ENCODE data around the gene IFT27. TPM values are rescaled to one million over a fixed set of nuclear protein-coding genes. Genes with fewer than 3 reads are reported as not detected.

The IFT27 gene
- total and polyA plus RNA-seq, 4 experiments from 2014 or later: 9.8 to 42.6 (median 24.7) TPM

GRCh38 chr22:36808721-36809344 is 32.9 kb upstream of the IFT27 start:
- ChIA-PET POLR2A (ENCODE audit: partially characterized antibody) (interaction anchor here (0.6 kb wide), 1 partner anchor 390 kb away, joined by 3 read pairs; no protein-coding TSS in a partner anchor), CTCF (ENCODE audit: partially characterized antibody) (no interaction called here)
- no peak overlapping the region for H3K27ac ChIP-seq (ENCODE audit: low read depth, low read length)

DNA sequence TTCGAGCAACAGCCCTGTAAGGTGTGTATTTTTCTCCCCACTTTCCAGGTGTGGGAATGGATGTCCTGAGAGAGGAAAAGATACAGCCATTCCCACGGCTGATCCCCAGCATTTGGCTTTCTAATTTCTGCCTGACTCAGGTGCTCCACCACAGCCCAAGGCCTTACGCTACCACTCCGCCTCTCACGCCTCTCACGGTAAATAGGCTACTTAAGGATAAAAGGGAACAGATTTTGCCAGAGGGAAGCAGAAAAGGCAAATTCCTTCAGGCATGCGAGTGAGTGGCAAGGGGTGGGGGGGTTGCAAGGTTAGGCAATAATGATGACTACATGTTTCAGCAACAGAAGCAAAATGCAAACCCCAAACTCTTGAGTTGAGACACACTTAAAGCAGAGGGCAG is 31.7 kb upstream of the IFT27 start:
- Mint-ChIP-seq H3K27me3 (peaks cover 3 to 14% of the 10 kb centered on the region in 2 donors), H3K4me3 (no peak overlapping the region), H3K9me3 (no peaks in the 10 kb centered on the region), H3K36me3 (no peaks in the 10 kb centered on the region), H3K4me1 (peaks cover 13 to 22% (median 15%) of the 10 kb centered on the region in 4 donors), H3K27ac (no peak overlapping the region)
- Histone ChIP-seq H3K9me3 (ENCODE audit: control insufficient read depth in 1 of 2, low read length in 2 of 2) (no peaks in the 10 kb centered on the region), H3K27me3 (ENCODE audit: insufficient read depth, low read length) (no peaks in the 10 kb centered on the region), H3K4me3 (ENCODE audit: low read length in 2 of 2) (no peak overlapping the region), H3K36me3 (ENCODE audit: insufficient read depth, low read length) (no peaks in the 10 kb centered on the region), H3K27ac (ENCODE audit: low read depth, low read length) (no peak overlapping the region), H3K4me1 (ENCODE audit: insufficient read depth, low read length) (peaks cover 15% of the 10 kb centered on the region)
- intact Hi-C loops (cut with micrococcal nuclease): no loop called here
- POLR2A ChIA-PET (ENCODE audit: partially characterized antibody): no interaction called here
- DNase-seq: no peak
- CTCF ChIA-PET (ENCODE audit: partially characterized antibody): no interaction called here

More at GRCh38 chr22:36808721-36809344, 32.9 kb upstream of the IFT27 start:
- H3K4me1 Mint-ChIP-seq: peaks cover 13 to 22% (median 15%) of the 10 kb centered on the region in 4 donors
- no peaks in the 10 kb centered on the region for H3K36me3 Mint-ChIP-seq
- H3K4me3 Mint-ChIP-seq: peak overlapping the region in 1 of 8 donors; percentile 43
- intact Hi-C loops (cut with micrococcal nuclease): no loop called here
- H3K4me1 ChIP-seq (ENCODE audit: insufficient read depth, low read length): peaks cover 15% of the 10 kb centered on the region
- no peaks in the 10 kb centered on the region for H3K9me3 ChIP-seq (ENCODE audit: control insufficient read depth in 1 of 2, low read length in 2 of 2)
- H3K27me3 Mint-ChIP-seq: peaks cover 11 to 17% of the 10 kb centered on the region in 2 donors
- no peaks in the 10 kb centered on the region for H3K36me3 ChIP-seq (ENCODE audit: insufficient read depth, low read length)
- DNase-seq: peak in 2 of 5 donors; percentile 6 to 14
- no peak overlapping the region for H3K4me3 ChIP-seq (ENCODE audit: low read length in 2 of 2)
- H3K27me3 ChIP-seq (ENCODE audit: insufficient read depth, low read length): no peaks in the 10 kb centered on the region
- no peaks in the 10 kb centered on the region for H3K9me3 Mint-ChIP-seq
- peak overlapping the region in 3 of 7 donors; percentile 22 to 59 (median 52) for H3K27ac Mint-ChIP-seq

- ChIA-PET POLR2A (ENCODE audit: partially characterized antibody) (no interaction called here), CTCF (ENCODE audit: partially characterized antibody) (no interaction called here)
- DNase-seq: no peak
- Mint-ChIP-seq H3K27ac (no peak overlapping the region), H3K36me3 (no peaks in the 10 kb centered on the region), H3K4me1 (peaks cover 13 to 22% (median 15%) of the 10 kb centered on the region in 4 donors), H3K27me3 (peaks cover 3 to 10% of the 10 kb centered on the region in 2 donors), H3K9me3 (no peaks in the 10 kb centered on the region), H3K4me3 (no peak overlapping the region)
- H3K27me3 ChIP-seq (ENCODE audit: insufficient read depth, low read length): no peaks in the 10 kb centered on the region
- H3K9me3 ChIP-seq (ENCODE audit: control insufficient read depth in 1 of 2, low read length in 2 of 2): no peaks in the 10 kb centered on the region
- no peak overlapping the region for H3K4me3 ChIP-seq (ENCODE audit: low read length in 2 of 2)
- H3K4me1 ChIP-seq (ENCODE audit: insufficient read depth, low read length): peaks cover 15% of the 10 kb centered on the region
- intact Hi-C loops (cut with micrococcal nuclease): no loop called here
- no peaks in the 10 kb centered on the region for H3K36me3 ChIP-seq (ENCODE audit: insufficient read depth, low read length)
- H3K27ac ChIP-seq (ENCODE audit: low read depth, low read length): no peak overlapping the region
Observed at GRCh38 chr22:36806835-36807234, 30.9 kb upstream of the IFT27 start.

DNA sequence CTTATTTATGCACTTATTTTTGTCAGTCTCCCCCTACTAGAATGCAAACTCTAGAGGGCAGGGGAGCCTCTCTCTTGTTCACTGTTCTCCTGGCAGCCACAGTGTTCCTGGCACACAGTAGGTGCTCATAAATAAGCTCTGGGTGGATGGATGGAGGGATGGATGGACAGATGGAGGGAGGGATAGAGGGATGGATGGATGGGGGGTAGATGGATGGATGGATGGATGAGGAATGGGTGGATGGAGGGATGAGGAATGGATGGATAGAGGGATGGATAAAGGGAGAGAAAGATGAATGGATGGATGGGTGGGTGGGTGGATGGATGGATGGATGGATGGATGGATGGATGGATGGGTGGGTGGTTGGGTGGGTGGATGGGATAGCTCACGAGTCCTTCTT is 27.4 kb upstream of the IFT27 start:
- Mint-ChIP-seq H3K9me3 (no peaks in the 10 kb centered on the region), H3K4me3 (no peak overlapping the region), H3K36me3 (no peaks in the 10 kb centered on the region), H3K27ac (no peak overlapping the region), H3K27me3 (peaks cover 3 to 18% of the 10 kb centered on the region in 2 donors), H3K4me1 (peaks cover 6 to 14% (median 7%) of the 10 kb centered on the region in 4 donors)
- Histone ChIP-seq H3K9me3 (ENCODE audit: control insufficient read depth in 1 of 2, low read length in 2 of 2) (no peaks in the 10 kb centered on the region), H3K27me3 (ENCODE audit: insufficient read depth, low read length) (no peaks in the 10 kb centered on the region), H3K36me3 (ENCODE audit: insufficient read depth, low read length) (no peaks in the 10 kb centered on the region), H3K4me3 (ENCODE audit: low read length in 2 of 2) (no peak overlapping the region), H3K4me1 (ENCODE audit: insufficient read depth, low read length) (peaks cover 6% of the 10 kb centered on the region), H3K27ac (ENCODE audit: low read depth, low read length) (no peak overlapping the region)
- intact Hi-C loops (cut with micrococcal nuclease): no loop called here
- no peak for DNase-seq
- ChIA-PET CTCF (ENCODE audit: partially characterized antibody) (no interaction called here), POLR2A (ENCODE audit: partially characterized antibody) (no interaction called here)

DNA sequence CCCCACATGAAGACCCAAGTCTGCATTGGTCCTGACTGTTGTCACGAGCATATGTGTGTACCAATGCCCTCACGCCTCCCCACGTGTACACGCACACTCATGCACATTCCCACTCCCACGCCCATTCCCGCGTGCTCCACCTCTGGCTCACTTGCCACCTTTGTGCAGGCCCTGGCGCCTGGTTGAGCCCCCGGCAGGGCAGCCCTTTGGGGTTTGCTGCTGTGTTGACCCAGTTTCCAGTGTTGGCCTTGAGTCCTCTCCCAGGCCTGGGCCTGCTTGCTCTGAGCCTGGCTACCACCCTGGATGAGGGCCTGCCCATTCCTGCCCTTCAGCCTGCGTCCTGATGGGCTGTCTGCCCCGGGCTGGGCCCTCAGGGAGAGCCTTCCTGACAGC is 22.8 kb upstream of the IFT27 start:
- Histone ChIP-seq H3K4me1 (ENCODE audit: insufficient read depth, low read length) (no peaks in the 10 kb centered on the region), H3K9me3 (ENCODE audit: control insufficient read depth in 1 of 2, low read length in 2 of 2) (no peaks in the 10 kb centered on the region), H3K36me3 (ENCODE audit: insufficient read depth, low read length) (no peaks in the 10 kb centered on the region), H3K27ac (ENCODE audit: low read depth, low read length) (no peak overlapping the region), H3K4me3 (ENCODE audit: low read length in 2 of 2) (no peak overlapping the region), H3K27me3 (ENCODE audit: insufficient read depth, low read length) (no peaks in the 10 kb centered on the region)
- ChIA-PET POLR2A (ENCODE audit: partially characterized antibody) (no interaction called here), CTCF (ENCODE audit: partially characterized antibody) (no interaction called here)
- Mint-ChIP-seq H3K4me3 (peak overlapping the region in 1 of 8 donors; percentile 16), H3K9me3 (no peaks in the 10 kb centered on the region), H3K27me3 (peaks cover 2 to 13% of the 10 kb centered on the region in 2 donors), H3K4me1 (no peaks in the 10 kb centered on the region), H3K36me3 (no peaks in the 10 kb centered on the region), H3K27ac (no peak overlapping the region)
- no peak for DNase-seq
- intact Hi-C loops (cut with micrococcal nuclease): no loop called here

DNA sequence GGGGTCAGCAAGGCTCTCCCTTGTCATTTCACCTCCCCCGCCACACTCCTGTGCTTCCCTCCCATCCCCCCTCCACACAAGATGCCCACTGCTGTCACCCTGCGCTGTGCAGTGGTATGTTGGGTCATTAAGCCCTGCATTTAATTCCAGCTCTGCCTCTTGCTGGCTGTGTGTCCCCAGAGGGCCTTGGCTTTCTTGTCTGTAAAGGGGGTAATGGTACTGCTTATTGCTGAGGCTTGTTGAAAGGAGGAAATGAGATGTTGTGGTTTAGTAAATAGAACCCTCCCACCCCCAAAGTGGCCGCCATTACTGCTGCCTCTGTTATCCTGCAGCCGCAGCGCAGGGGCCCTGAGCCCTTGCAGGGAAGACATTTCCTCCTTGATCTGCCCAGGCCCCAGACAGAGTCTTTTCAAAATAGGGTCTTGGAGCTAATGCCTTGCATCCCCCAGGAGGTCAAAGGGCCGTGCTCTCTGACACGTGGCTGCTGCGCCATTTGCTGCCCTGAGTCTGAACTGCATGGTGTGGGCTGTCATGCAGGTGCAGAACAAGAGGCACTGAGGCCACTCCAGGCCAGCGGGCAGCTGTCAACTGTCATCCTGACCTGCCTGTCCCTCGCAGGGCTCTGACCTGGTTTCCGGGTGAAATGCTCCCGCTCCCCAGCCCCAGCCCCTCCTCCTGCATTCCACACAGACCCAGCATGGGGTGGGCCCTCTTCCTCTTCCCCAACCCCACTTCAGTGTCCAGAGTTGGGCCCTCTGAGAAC is 22.2 kb upstream of the IFT27 start:
- POLR2A ChIA-PET (ENCODE audit: partially characterized antibody): no interaction called here
- no peaks in the 10 kb centered on the region for H3K9me3 ChIP-seq (ENCODE audit: control insufficient read depth in 1 of 2, low read length in 2 of 2)
- no peaks in the 10 kb centered on the region for H3K4me1 ChIP-seq (ENCODE audit: insufficient read depth, low read length)
- H3K27me3 Mint-ChIP-seq: peaks cover 0 to 9% of the 10 kb centered on the region in 2 donors
- H3K4me3 ChIP-seq (ENCODE audit: low read length in 2 of 2): no peak overlapping the region
- no peaks in the 10 kb centered on the region for H3K9me3 Mint-ChIP-seq
- H3K27ac Mint-ChIP-seq: no peak overlapping the region
- H3K27ac ChIP-seq (ENCODE audit: low read depth, low read length): no peak overlapping the region
- H3K36me3 Mint-ChIP-seq: no peaks in the 10 kb centered on the region
- H3K27me3 ChIP-seq (ENCODE audit: insufficient read depth, low read length): no peaks in the 10 kb centered on the region
- intact Hi-C loops (cut with micrococcal nuclease): no loop called here
- CTCF ChIA-PET (ENCODE audit: partially characterized antibody): no interaction called here
- no peak for DNase-seq
- no peak overlapping the region for H3K4me3 Mint-ChIP-seq
- no peaks in the 10 kb centered on the region for H3K4me1 Mint-ChIP-seq
- H3K36me3 ChIP-seq (ENCODE audit: insufficient read depth, low read length): no peaks in the 10 kb centered on the region

- Mint-ChIP-seq H3K4me3 (no peak overlapping the region), H3K27me3 (peaks cover 0 to 7% of the 10 kb centered on the region in 2 donors), H3K27ac (no peak overlapping the region), H3K36me3 (no peaks in the 10 kb centered on the region), H3K4me1 (no peaks in the 10 kb centered on the region), H3K9me3 (no peaks in the 10 kb centered on the region)
- no peak for DNase-seq
- POLR2A ChIA-PET (ENCODE audit: partially characterized antibody): no interaction called here
- H3K27ac ChIP-seq (ENCODE audit: low read depth, low read length): no peak overlapping the region
- no peaks in the 10 kb centered on the region for H3K36me3 ChIP-seq (ENCODE audit: insufficient read depth, low read length)
- no peaks in the 10 kb centered on the region for H3K27me3 ChIP-seq (ENCODE audit: insufficient read depth, low read length)
- no peaks in the 10 kb centered on the region for H3K4me1 ChIP-seq (ENCODE audit: insufficient read depth, low read length)
- no peak overlapping the region for H3K4me3 ChIP-seq (ENCODE audit: low read length in 2 of 2)
- H3K9me3 ChIP-seq (ENCODE audit: control insufficient read depth in 1 of 2, low read length in 2 of 2): no peaks in the 10 kb centered on the region
- CTCF ChIA-PET (ENCODE audit: partially characterized antibody): no interaction called here
- intact Hi-C loops (cut with micrococcal nuclease): no loop called here
Observed at GRCh38 chr22:36797374-36797773, 21.5 kb upstream of the IFT27 start.
